ENCODE data around the gene TSSC4.
"Not testable (repeated sequence)": the region's sequence is repeated elsewhere in the genome, so short reads cannot be mapped to it uniquely, and the experiment has no call there.

TSSC4 gene

GRCh38 chr11:2400069-2400761, at the start of gene TSSC4:
TSS of gene TSSC4 (plus strand) at chr11:2400750. CDS start at chr11:2402634, 1,884 bp downstream.
- Histone ChIP-seq H3K9me3 (no peaks in the 10 kb centered on the region), H3K27ac (peak within 1 kb of the TSS; percentile 96), H3K27me3 (no peaks in the 10 kb centered on the region), H3K36me3 (peaks cover 31% of the 10 kb centered on the region), H3K4me3 (ENCODE audit: low read depth in 1 of 2, low read length in 1 of 2) (peak within 1 kb of the TSS; percentile 83 to 92), H3K4me1 (ENCODE audit: control insufficient read depth in 1 of 2, insufficient read depth in 1 of 2, low read depth in 1 of 2, low read length in 1 of 2) (peaks cover 21 to 25% of the 10 kb centered on the region in 2 experiments)
- TF ChIP-seq CTCF (IDR thresholded peaks at IDR 0.05): peak; percentile 100

- Histone ChIP-seq H3K9me3 (no peaks in the 10 kb centered on the region), H3K27ac (no peak overlapping the region), H3K36me3 (no peaks in the 10 kb centered on the region), H3K27me3 (peaks cover 10% of the 10 kb centered on the region), H3K4me3 (ENCODE audit: low read depth in 1 of 2, low read length in 1 of 2) (no peak overlapping the region), H3K4me1 (ENCODE audit: control insufficient read depth in 1 of 2, insufficient read depth in 1 of 2, low read depth in 1 of 2, low read length in 1 of 2) (no peaks in the 10 kb centered on the region)
- no peak for TF ChIP-seq CTCF (IDR thresholded peaks at IDR 0.05)
Observed at GRCh38 chr11:2351701-2352100, 48.8 kb upstream of the TSSC4 start.

- Histone ChIP-seq H3K4me3 (ENCODE audit: low read depth in 1 of 2, low read length in 1 of 2) (no peak overlapping the region), H3K4me1 (ENCODE audit: control insufficient read depth in 1 of 2, insufficient read depth in 1 of 2, low read depth in 1 of 2, low read length in 1 of 2) (no peaks in the 10 kb centered on the region), H3K9me3 (no peaks in the 10 kb centered on the region), H3K27me3 (peaks cover 10% of the 10 kb centered on the region), H3K27ac (no peak overlapping the region), H3K36me3 (no peaks in the 10 kb centered on the region)
- TF ChIP-seq CTCF (IDR thresholded peaks at IDR 0.05): no peak
Observed at GRCh38 chr11:2352420-2352819, 48.1 kb upstream of the TSSC4 start.

GRCh38 chr11:2355000-2355644, 45.4 kb upstream of the TSSC4 start:
- Histone ChIP-seq H3K27ac (no peak overlapping the region), H3K9me3 (no peaks in the 10 kb centered on the region)

GRCh38 chr11:2357246-2357645, 43.3 kb upstream of the TSSC4 start:
- no peaks in the 10 kb centered on the region for H3K36me3 ChIP-seq
- no peaks in the 10 kb centered on the region for H3K4me1 ChIP-seq (ENCODE audit: control insufficient read depth in 1 of 2, insufficient read depth in 1 of 2, low read depth in 1 of 2, low read length in 1 of 2)
- H3K4me3 ChIP-seq (ENCODE audit: low read depth in 1 of 2, low read length in 1 of 2): no peak overlapping the region
- H3K27me3 ChIP-seq: no peaks in the 10 kb centered on the region
- H3K9me3 ChIP-seq: no peaks in the 10 kb centered on the region
- H3K27ac ChIP-seq: no peak overlapping the region
- TF ChIP-seq CTCF (IDR thresholded peaks at IDR 0.05): no peak

More at GRCh38 chr11:2355000-2355644, 45.4 kb upstream of the TSSC4 start:
- no peak overlapping the region for H3K4me3 ChIP-seq (ENCODE audit: low read depth in 1 of 2, low read length in 1 of 2)
- peaks cover 10% of the 10 kb centered on the region for H3K27me3 ChIP-seq
- TF ChIP-seq CTCF (IDR thresholded peaks at IDR 0.05): no peak
- H3K4me1 ChIP-seq (ENCODE audit: control insufficient read depth in 1 of 2, insufficient read depth in 1 of 2, low read depth in 1 of 2, low read length in 1 of 2): no peaks in the 10 kb centered on the region
- no peaks in the 10 kb centered on the region for H3K36me3 ChIP-seq

- H3K27ac ChIP-seq; H3K4me3 ChIP-seq (ENCODE audit: low read depth in 1 of 2, low read length in 1 of 2); H3K4me1 ChIP-seq (ENCODE audit: control insufficient read depth in 1 of 2, insufficient read depth in 1 of 2, low read depth in 1 of 2, low read length in 1 of 2); H3K27me3 ChIP-seq; H3K9me3 ChIP-seq; H3K36me3 ChIP-seq: not testable (repeated sequence)
Observed at GRCh38 chr11:2357651-2358050, 42.9 kb upstream of the TSSC4 start.

Data from neutrophil (primary cell).